ENCODE data around the gene PNMA5.
"Not testable (repeated sequence)": the region's sequence is repeated elsewhere in the genome, so short reads cannot be mapped to it uniquely, and the experiment has no call there.

DNA sequence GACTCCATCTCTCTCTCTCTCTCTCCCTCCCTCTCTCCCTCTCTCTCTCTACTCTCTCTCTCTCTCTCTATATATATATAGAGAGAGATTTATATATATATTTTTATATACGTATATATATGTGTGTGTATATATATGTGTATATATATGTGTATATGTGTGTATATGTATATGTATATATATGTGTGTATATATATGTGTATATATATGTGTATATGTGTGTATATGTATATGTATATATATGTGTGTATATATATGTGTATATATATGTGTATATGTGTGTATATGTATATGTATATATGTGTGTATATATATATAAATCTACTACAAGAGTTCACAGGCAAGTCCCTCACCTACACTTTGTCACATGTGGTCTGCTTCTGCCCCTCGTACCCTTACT lies 32.6 kb upstream of the PNMA5 start:
- TF ChIP-seq, protein P1, sequence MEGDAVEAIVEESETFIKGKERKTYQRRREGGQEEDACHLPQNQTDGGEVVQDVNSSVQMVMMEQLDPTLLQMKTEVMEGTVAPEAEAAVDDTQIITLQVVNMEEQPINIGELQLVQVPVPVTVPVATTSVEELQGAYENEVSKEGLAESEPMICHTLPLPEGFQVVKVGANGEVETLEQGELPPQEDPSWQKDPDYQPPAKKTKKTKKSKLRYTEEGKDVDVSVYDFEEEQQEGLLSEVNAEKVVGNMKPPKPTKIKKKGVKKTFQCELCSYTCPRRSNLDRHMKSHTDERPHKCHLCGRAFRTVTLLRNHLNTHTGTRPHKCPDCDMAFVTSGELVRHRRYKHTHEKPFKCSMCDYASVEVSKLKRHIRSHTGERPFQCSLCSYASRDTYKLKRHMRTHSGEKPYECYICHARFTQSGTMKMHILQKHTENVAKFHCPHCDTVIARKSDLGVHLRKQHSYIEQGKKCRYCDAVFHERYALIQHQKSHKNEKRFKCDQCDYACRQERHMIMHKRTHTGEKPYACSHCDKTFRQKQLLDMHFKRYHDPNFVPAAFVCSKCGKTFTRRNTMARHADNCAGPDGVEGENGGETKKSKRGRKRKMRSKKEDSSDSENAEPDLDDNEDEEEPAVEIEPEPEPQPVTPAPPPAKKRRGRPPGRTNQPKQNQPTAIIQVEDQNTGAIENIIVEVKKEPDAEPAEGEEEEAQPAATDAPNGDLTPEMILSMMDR (IDR thresholded peaks at IDR 0.05): not testable (repeated sequence)
- TF ChIP-seq POLR2A (IDR thresholded peaks at IDR 0.05): not testable (repeated sequence)

Measured in body of pancreas (tissue), 4 donors.